H9 (cell line): ENCODE measurements around the gene MAEA. TPM values are rescaled to one million over a fixed set of nuclear protein-coding genes. Genes with fewer than 3 reads are reported as not detected.

ENCODE experiments used
- DNase-seq: peaks from one replicate; pipeline ENCODE4 v3.0.0-alpha.2; 2017
- H2AFZ ChIP-seq: one replicate; pipeline ENCODE4 v1.6.1; 2013; ENCODE audit warnings: mild to moderate bottlenecking, low read length, control low read depth, moderate library complexity
- H2AK5ac ChIP-seq: 2 replicates; pipeline ENCODE4 v1.6.1; 2013; ENCODE audit warnings: low read length, control low read depth, mixed read lengths; ENCODE audit not compliant: insufficient read length
- H2BK120ac ChIP-seq: one replicate; pipeline ENCODE4 v1.6.1; 2013; ENCODE audit warnings: low read depth, mild to moderate bottlenecking, low read length, control low read depth, inconsistent platforms; ENCODE audit not compliant: poor library complexity, severe bottlenecking
- H2BK12ac ChIP-seq: 2 replicates; pipeline ENCODE4 v1.6.1; 2013; ENCODE audit warnings: low read length, control low read depth, mixed read lengths, low read depth; ENCODE audit not compliant: insufficient read length
- H2BK15ac ChIP-seq: 2 replicates; pipeline ENCODE4 v1.6.1; 2013; ENCODE audit warnings: low read depth, low read length, control low read depth
- H2BK20ac ChIP-seq: one replicate; pipeline ENCODE4 v1.6.1; 2013; ENCODE audit warnings: low read depth, mild to moderate bottlenecking, low read length, control low read depth, inconsistent platforms; ENCODE audit not compliant: poor library complexity, severe bottlenecking
- H2BK5ac ChIP-seq: 2 replicates; pipeline ENCODE4 v1.6.1; 2013; ENCODE audit warnings: low read length, control low read depth, mixed read lengths; ENCODE audit not compliant: insufficient read length
- H3K14ac ChIP-seq: 2 replicates; pipeline ENCODE4 v1.6.1; 2013; ENCODE audit warnings: low read length, control low read depth; ENCODE audit not compliant: insufficient read depth
- H3K18ac ChIP-seq: 2 replicates; pipeline ENCODE4 v1.6.1; 2013; ENCODE audit warnings: low read depth, mild to moderate bottlenecking, mixed read lengths, low read length, control low read depth; ENCODE audit not compliant: insufficient read length
- H3K23ac ChIP-seq: 2 replicates; pipeline ENCODE4 v1.6.1; 2013; ENCODE audit warnings: low read length, control low read depth, mixed read lengths, low read depth; ENCODE audit not compliant: insufficient read length
- H3K23me2 ChIP-seq: 2 replicates; pipeline ENCODE4 v1.6.1; 2013; ENCODE audit warnings: low read depth, mild to moderate bottlenecking, mixed read lengths, low read length, control low read depth; ENCODE audit not compliant: insufficient read length, poor library complexity, severe bottlenecking
- H3K27ac ChIP-seq: 2 replicates; pipeline ENCODE4 v1.5.1; 2013; ENCODE audit warnings: low read length, control low read depth, mixed read lengths, low read depth; ENCODE audit not compliant: insufficient read length
- H3K27me3 ChIP-seq: 2 replicates; pipeline ENCODE4 v1.6.1; 2013; ENCODE audit warnings: low read length, control low read depth, inconsistent platforms; ENCODE audit not compliant: insufficient read depth
- H3K4ac ChIP-seq: 2 replicates; pipeline ENCODE4 v1.6.1; 2013; ENCODE audit warnings: low read depth, mild to moderate bottlenecking, control low read depth, inconsistent platforms, low read length, moderate library complexity
- H3K4me1 ChIP-seq: 2 replicates; pipeline ENCODE4 v1.6.1; 2013; ENCODE audit warnings: low read length, control low read depth, inconsistent platforms; ENCODE audit not compliant: insufficient read depth
- H3K4me2 ChIP-seq: 2 replicates; pipeline ENCODE4 v1.6.1; 2013; ENCODE audit warnings: low read length, control low read depth, mixed read lengths; ENCODE audit not compliant: insufficient read length, insufficient read depth
- H3K56ac ChIP-seq: 2 replicates; pipeline ENCODE4 v1.6.1; 2013; ENCODE audit warnings: low read depth, mild to moderate bottlenecking, mixed read lengths, low read length, control low read depth; ENCODE audit not compliant: insufficient read length
- H3K79me1 ChIP-seq: 2 replicates; pipeline ENCODE4 v1.6.1; 2013; ENCODE audit warnings: low read depth, mild to moderate bottlenecking, moderate library complexity, low read length, control low read depth, inconsistent platforms; ENCODE audit not compliant: insufficient read depth, poor library complexity, severe bottlenecking
- H3K79me2 ChIP-seq: 2 replicates; pipeline ENCODE4 v1.6.1; 2013; ENCODE audit warnings: low read length, control low read depth, inconsistent platforms; ENCODE audit not compliant: insufficient read depth
- H3K9ac ChIP-seq: 2 replicates; pipeline ENCODE4 v1.6.1; 2013; ENCODE audit warnings: low read length, control low read depth, mixed read lengths; ENCODE audit not compliant: insufficient read length; ENCODE audit errors: extremely low read depth
- H3K9me3 ChIP-seq: one replicate; pipeline ENCODE4 v1.6.1; 2013; ENCODE audit warnings: low read depth, low read length, inconsistent platforms; ENCODE audit not compliant: control insufficient read depth
- H3T11ph ChIP-seq: one replicate; pipeline ENCODE4 v1.6.1; 2013; ENCODE audit warnings: mild to moderate bottlenecking, low read length, control low read depth, inconsistent platforms
- H4K20me1 ChIP-seq: one replicate; pipeline ENCODE4 v1.6.1; 2013; ENCODE audit not compliant: control insufficient read depth, insufficient read length, insufficient read depth
- H4K5ac ChIP-seq: 2 replicates; pipeline ENCODE4 v1.6.1; 2013; ENCODE audit warnings: low read depth, mild to moderate bottlenecking, mixed read lengths, low read length, control low read depth; ENCODE audit not compliant: insufficient read length
- H4K8ac ChIP-seq: replicated peaks from 2 replicates; pipeline ENCODE4 v1.6.1; 2013; ENCODE audit warnings: low read length, control low read depth, mixed read lengths, low read depth; ENCODE audit not compliant: insufficient read length
- H4K91ac ChIP-seq: 2 replicates; pipeline ENCODE4 v1.6.1; 2013; ENCODE audit warnings: low read depth, mild to moderate bottlenecking, moderate library complexity, mixed read lengths, low read length, control low read depth; ENCODE audit not compliant: insufficient read length
- H3K27ac Mint-ChIP-seq, 3 experiments: 2 replicates in 2 of 3; 3 replicates in 1 of 3; pipeline ENCODE4 v1.8.0; 2020 to 2021; ENCODE audit warnings: mixed read lengths in 3 of 3, mild to moderate bottlenecking in 1 of 3, moderate library complexity in 1 of 3
- H3K27me3 Mint-ChIP-seq: 2 replicates; pipeline ENCODE4 v1.8.0; 2021; ENCODE audit warnings: low read depth, mild to moderate bottlenecking, moderate library complexity, mixed read lengths
- H3K36me3 Mint-ChIP-seq, 3 experiments: 2 replicates in 2 of 3; 3 replicates in 1 of 3; pipeline ENCODE4 v1.8.0; 2020 to 2021; ENCODE audit warnings: low read depth in 3 of 3, mixed read lengths in 3 of 3; ENCODE audit not compliant: insufficient read depth in 1 of 3
- H3K4me1 Mint-ChIP-seq, 2 experiments: 2 replicates each; pipeline ENCODE4 v1.8.0; 2020; ENCODE audit warnings: mixed read lengths in 2 of 2
- H3K4me3 Mint-ChIP-seq, 2 experiments: 2 replicates in 1 of 2; 3 replicates in 1 of 2; pipeline ENCODE4 v1.8.0; 2020 to 2021; ENCODE audit warnings: mild to moderate bottlenecking in 2 of 2, mixed read lengths in 2 of 2, moderate library complexity in 1 of 2
- H3K9me3 Mint-ChIP-seq, 2 experiments: 2 replicates in 1 of 2; 3 replicates in 1 of 2; pipeline ENCODE4 v1.8.0; 2020; ENCODE audit warnings: mild to moderate bottlenecking in 2 of 2, mixed read lengths in 2 of 2, moderate library complexity in 1 of 2
- WGBS: extraction: QIAGEN DNeasy Blood & Tissue Kit; methylation state at CpG from one replicate; pipeline ENCODE4 v1.1.7; 2013; ENCODE audit warnings: missing lambda C conversion rate, low lambda C conversion rate, mixed read lengths; ENCODE audit not compliant: insufficient read length; ENCODE audit errors: extremely low coverage; 5-methylcytosine and 5-hydroxymethylcytosine counted together
- total RNA-seq: library from RNA; stranded (reverse); gene quantifications from 2 replicates; pipeline ENCODE4 v1.2.1, GENCODE V29; 2021
- TF ChIP-seq, protein P1 (sequence below): fragments of 200-600 bp; sonication (generic); conservative IDR thresholded peaks from 3 replicates; pipeline ENCODE4 v1.8.0; 2021; ENCODE audit warnings: antibody characterized with exemption, mild to moderate bottlenecking

Gene MAEA
- total RNA-seq, 1 experiment from 2014 or later = 85.6 TPM

- no peak overlapping the region for H3K18ac ChIP-seq
- no peak overlapping the region for H2BK15ac ChIP-seq
- H3K4me1 Mint-ChIP-seq = no peaks in the 10 kb centered on the region
- H3K36me3 Mint-ChIP-seq = peaks cover 54 to 86% (median 76%) of the 10 kb centered on the region in 3 experiments
- TF ChIP-seq, protein P1, sequence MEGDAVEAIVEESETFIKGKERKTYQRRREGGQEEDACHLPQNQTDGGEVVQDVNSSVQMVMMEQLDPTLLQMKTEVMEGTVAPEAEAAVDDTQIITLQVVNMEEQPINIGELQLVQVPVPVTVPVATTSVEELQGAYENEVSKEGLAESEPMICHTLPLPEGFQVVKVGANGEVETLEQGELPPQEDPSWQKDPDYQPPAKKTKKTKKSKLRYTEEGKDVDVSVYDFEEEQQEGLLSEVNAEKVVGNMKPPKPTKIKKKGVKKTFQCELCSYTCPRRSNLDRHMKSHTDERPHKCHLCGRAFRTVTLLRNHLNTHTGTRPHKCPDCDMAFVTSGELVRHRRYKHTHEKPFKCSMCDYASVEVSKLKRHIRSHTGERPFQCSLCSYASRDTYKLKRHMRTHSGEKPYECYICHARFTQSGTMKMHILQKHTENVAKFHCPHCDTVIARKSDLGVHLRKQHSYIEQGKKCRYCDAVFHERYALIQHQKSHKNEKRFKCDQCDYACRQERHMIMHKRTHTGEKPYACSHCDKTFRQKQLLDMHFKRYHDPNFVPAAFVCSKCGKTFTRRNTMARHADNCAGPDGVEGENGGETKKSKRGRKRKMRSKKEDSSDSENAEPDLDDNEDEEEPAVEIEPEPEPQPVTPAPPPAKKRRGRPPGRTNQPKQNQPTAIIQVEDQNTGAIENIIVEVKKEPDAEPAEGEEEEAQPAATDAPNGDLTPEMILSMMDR = no peak
- H2AFZ ChIP-seq = no peak overlapping the region
- H4K5ac ChIP-seq = no peak overlapping the region
- no peaks in the 10 kb centered on the region for H3K4me1 ChIP-seq
- H2BK12ac ChIP-seq = no peak overlapping the region
- no peak overlapping the region for H3K27ac Mint-ChIP-seq
- H3K4me3 Mint-ChIP-seq = no peak overlapping the region
- H2BK20ac ChIP-seq = no peak overlapping the region
- peaks cover 3 to 7% of the 10 kb centered on the region in 2 experiments; a peak in 3 of 5 replicates for H3K9me3 Mint-ChIP-seq
- no peaks in the 10 kb centered on the region for H3K27me3 Mint-ChIP-seq
- no peak overlapping the region for H4K91ac ChIP-seq
- H3K23me2 ChIP-seq = no peaks in the 10 kb centered on the region
- no peak overlapping the region for H2BK120ac ChIP-seq
- H3K27ac ChIP-seq = no peak overlapping the region
- H3K14ac ChIP-seq = no peak overlapping the region
- no peak overlapping the region for H3K56ac ChIP-seq
- H3K4me2 ChIP-seq = no peak overlapping the region
- H3K9me3 ChIP-seq = no peaks in the 10 kb centered on the region
- no peaks in the 10 kb centered on the region for H4K20me1 ChIP-seq
- H4K8ac ChIP-seq = no peak overlapping the region
- no peak overlapping the region for H3K9ac ChIP-seq
- no peak overlapping the region for H3K23ac ChIP-seq
- H3K79me1 ChIP-seq = peaks cover 4% of the 10 kb centered on the region
- H3T11ph ChIP-seq = no peak overlapping the region
- H2AK5ac ChIP-seq = no peak overlapping the region
- WGBS = no CpG with 5 or more reads among the region's 16 CpGs
- H3K79me2 ChIP-seq = no peaks in the 10 kb centered on the region; the same call in 1 of the 2 replicates
- DNase-seq = no peak
- no peak overlapping the region for H3K4ac ChIP-seq
- no peaks in the 10 kb centered on the region for H3K27me3 ChIP-seq
- no peak overlapping the region for H2BK5ac ChIP-seq
These were observed 27.0 kb downstream of the MAEA start for GRCh38 chr4:1316537-1317168.
